Bronchial epithelial cell (primary cell): ENCODE results near the gene NR2C1. TPM values are rescaled to one million over a fixed set of nuclear protein-coding genes. Genes with fewer than 3 reads are reported as not detected.
"Not testable (repeated sequence)": the region's sequence is repeated elsewhere in the genome, so short reads cannot be mapped to it uniquely, and the experiment has no call there.

Experiments
- DNase-seq: peaks from one replicate; pipeline ENCODE4 v3.0.0-alpha.2; 2010; ENCODE audit warnings: low read depth
- FAIRE-seq: peaks from 2 replicates; lab custom pipeline; 2011; peaks lifted over from hg19 to GRCh38; lab: Jason Lieb, UNC
- H3K27me3 ChIP-seq: 2 replicates; pipeline ENCODE4 v1.5.1; 2011; ENCODE audit warnings: low read length; ENCODE audit not compliant: control insufficient read depth, insufficient read depth
- H3K36me3 ChIP-seq: 2 replicates; pipeline ENCODE4 v1.5.1; 2011; ENCODE audit warnings: low read length; ENCODE audit not compliant: control insufficient read depth, insufficient read depth
- H3K4me3 ChIP-seq: 2 replicates; pipeline ENCODE4 v1.5.1; 2011; ENCODE audit warnings: mild to moderate bottlenecking, low read depth, low read length, control low read depth
- total RNA-seq: library from RNA; depleted of rRNA; stranded (reverse); fragments of >200 nt; gene quantifications from 2 replicates; pipeline ENCODE4 v1.2.1, GENCODE V29; 2014
- TF ChIP-seq, protein P1 (sequence below): IDR thresholded peaks from 2 replicates; pipeline ENCODE4 v1.5.1; 2011; ENCODE audit warnings: mild to moderate bottlenecking, moderate library complexity, low read length, control low read depth, inconsistent platforms; ENCODE audit not compliant: insufficient read depth, severe bottlenecking

NR2C1 gene
- total RNA-seq, 1 donor from 2014 or later = 14.5 TPM

DNA sequence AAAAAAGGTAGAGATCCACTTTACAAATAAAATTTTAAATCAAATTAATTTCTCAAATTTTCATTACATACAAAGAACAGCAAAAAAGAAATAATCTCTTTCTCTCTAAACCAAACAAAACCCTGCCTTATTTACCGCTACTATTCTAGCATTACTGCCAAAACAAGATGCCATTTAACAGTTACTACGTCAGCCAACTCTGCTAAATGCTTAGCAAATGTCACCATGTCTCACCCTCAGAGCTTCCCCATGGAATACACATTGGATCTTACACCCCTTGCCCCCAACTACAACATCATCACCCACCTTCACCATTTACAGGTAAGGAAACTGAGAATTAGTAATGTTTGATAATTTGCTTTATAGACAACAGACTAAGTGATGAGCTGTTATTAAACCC is 23.0 kb upstream of the NR2C1 start:
- H3K27me3 ChIP-seq = no peaks in the 10 kb centered on the region
- H3K36me3 ChIP-seq = peaks cover 6% of the 10 kb centered on the region
- FAIRE-seq = no peak
- DNase-seq = no peak
- no peak overlapping the region for H3K4me3 ChIP-seq
- TF ChIP-seq, protein P1, sequence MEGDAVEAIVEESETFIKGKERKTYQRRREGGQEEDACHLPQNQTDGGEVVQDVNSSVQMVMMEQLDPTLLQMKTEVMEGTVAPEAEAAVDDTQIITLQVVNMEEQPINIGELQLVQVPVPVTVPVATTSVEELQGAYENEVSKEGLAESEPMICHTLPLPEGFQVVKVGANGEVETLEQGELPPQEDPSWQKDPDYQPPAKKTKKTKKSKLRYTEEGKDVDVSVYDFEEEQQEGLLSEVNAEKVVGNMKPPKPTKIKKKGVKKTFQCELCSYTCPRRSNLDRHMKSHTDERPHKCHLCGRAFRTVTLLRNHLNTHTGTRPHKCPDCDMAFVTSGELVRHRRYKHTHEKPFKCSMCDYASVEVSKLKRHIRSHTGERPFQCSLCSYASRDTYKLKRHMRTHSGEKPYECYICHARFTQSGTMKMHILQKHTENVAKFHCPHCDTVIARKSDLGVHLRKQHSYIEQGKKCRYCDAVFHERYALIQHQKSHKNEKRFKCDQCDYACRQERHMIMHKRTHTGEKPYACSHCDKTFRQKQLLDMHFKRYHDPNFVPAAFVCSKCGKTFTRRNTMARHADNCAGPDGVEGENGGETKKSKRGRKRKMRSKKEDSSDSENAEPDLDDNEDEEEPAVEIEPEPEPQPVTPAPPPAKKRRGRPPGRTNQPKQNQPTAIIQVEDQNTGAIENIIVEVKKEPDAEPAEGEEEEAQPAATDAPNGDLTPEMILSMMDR = no peak

DNA sequence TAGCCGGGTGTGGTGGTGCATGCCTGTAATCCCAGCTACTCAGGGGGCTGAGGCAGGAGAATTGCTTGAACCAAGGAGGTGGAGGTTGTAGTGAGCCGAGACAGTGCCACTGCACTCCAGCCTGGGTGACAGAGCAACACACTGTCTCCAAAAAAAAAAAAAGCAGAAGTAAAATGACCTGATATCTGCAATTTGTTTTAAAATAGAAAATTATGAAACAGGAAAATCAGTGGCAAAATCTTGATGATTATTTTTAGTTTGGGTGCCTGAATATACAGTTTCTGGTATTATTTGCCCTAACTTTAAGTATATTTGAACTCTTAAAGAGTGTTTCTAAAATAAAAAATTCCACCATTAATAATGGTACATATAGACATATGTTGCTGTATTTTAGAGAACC is 22.4 kb upstream of the NR2C1 start:
- not testable (repeated sequence) for H3K36me3 ChIP-seq, H3K27me3 ChIP-seq, FAIRE-seq, H3K4me3 ChIP-seq, DNase-seq

DNA sequence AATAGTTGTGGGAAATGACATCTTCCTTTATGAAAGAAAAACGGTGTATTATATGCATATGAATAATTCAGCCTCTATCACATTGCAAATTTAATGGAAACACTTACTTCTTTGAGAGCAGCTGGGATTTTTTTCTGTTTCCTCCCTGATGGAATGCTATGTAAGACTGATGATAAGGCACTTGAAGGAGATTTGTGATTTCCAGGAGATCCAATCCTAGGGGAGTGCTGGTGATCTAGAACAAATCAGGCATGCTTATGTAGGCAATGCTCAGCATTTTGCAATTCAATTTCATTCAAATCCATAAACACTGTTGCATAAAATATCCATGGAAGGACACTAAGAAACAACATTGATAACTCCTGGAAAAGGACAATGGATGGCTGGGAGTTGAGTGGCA is 16.0 kb upstream of the NR2C1 start:
- H3K27me3 ChIP-seq = no peaks in the 10 kb centered on the region
- DNase-seq = no peak
- H3K4me3 ChIP-seq = no peak overlapping the region
- FAIRE-seq = no peak
- H3K36me3 ChIP-seq = peaks cover 4% of the 10 kb centered on the region
- TF ChIP-seq, protein P1 = no peak

DNA sequence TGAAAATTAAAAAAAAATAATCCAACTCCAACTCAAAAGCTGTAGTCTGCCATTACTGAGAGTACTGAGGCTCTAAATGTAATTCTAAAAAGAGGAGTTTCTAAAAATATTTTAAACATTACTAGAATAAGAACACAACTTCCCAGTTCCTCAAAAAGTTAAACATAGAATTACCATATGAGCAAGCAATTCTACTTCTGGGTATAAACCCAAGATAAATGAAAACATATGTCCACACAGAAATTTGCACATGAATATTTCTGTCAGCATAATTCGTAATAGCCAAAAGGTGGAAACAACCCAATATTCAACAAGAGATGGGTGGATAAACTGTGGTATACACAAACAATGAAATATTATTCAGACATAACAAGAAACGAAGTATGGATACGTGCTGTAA is 15.0 kb upstream of the NR2C1 start:
- TF ChIP-seq, protein P1 = no peak
- no peak for FAIRE-seq
- no peaks in the 10 kb centered on the region for H3K27me3 ChIP-seq
- H3K36me3 ChIP-seq = peaks cover 8% of the 10 kb centered on the region
- no peak for DNase-seq
- no peak overlapping the region for H3K4me3 ChIP-seq

DNA sequence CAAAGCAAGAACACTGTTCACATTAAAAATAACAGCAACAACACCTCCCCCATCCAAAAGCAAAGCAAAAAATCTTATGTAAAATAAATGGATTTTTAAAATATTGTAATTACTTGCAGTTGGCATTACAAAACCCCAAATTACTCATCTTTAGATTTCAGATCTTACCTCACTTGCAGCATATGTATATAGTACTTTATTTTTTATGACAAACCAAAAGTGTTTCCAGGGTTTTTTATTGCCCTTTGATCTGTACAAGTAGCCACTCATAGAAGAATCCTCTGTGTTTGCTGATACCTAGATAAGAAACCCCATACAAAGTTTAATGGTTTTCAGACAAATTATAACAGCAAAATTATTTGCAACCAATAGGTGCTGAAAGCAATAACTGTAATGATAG is 12.2 kb upstream of the NR2C1 start:
- TF ChIP-seq, protein P1 = no peak
- H3K27me3 ChIP-seq = no peaks in the 10 kb centered on the region
- DNase-seq = no peak
- H3K36me3 ChIP-seq = peaks cover 6% of the 10 kb centered on the region
- no peak for FAIRE-seq
- H3K4me3 ChIP-seq = no peak overlapping the region

DNA sequence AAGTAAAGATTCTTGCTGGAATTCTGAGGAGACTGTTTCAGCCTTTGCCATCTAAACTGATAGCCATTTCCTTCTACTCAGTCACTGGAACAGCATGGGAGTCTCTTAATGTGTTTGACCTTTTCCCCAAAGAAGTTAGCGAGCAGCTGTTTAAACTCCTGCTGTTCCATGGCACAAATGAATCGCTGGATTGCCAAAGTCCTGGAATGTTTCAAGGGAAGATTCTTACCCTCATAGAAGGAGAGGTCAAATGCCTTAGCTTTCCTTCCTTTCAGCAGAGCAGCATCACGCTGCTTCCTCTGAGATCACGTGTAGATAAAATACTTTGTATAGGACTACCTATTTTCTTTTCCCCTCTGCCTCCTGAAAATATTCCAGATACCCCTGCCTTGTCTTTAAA is 10.5 kb upstream of the NR2C1 start:
- peaks cover 6% of the 10 kb centered on the region for H3K36me3 ChIP-seq
- DNase-seq (no peak), FAIRE-seq (no peak)

More for the DNA sequence above, 10.5 kb upstream of the NR2C1 start:
- Histone ChIP-seq H3K27me3 (no peaks in the 10 kb centered on the region), H3K4me3 (no peak overlapping the region)
- TF ChIP-seq, protein P1 = no peak
